ENCODE measurements around the gene OLFML1.

The OLFML1 gene

DNA sequence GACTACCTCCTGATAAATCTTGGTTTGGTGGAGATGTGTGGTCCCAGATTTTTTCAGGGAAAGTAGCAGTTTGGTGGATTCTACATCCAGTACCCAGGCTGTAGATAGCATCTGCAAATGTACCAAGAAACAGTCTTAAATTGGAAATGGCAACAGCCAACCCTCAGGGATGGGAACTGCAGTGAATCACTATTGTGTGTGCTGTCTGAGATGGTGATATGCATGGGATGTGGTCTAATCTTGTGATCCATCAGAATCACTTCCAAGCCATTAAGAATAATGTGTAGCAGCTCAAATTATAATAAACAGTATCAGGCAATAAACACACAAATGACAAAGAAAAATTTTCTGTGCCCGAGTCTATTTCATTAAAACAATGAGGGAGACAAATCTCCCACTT, 3.4 kb downstream of the OLFML1 start:
- H3K4me3 ChIP-seq: no peak overlapping the region
- no peak for DNase-seq (ENCODE audit: low spot score)
- TF ChIP-seq, protein P1, sequence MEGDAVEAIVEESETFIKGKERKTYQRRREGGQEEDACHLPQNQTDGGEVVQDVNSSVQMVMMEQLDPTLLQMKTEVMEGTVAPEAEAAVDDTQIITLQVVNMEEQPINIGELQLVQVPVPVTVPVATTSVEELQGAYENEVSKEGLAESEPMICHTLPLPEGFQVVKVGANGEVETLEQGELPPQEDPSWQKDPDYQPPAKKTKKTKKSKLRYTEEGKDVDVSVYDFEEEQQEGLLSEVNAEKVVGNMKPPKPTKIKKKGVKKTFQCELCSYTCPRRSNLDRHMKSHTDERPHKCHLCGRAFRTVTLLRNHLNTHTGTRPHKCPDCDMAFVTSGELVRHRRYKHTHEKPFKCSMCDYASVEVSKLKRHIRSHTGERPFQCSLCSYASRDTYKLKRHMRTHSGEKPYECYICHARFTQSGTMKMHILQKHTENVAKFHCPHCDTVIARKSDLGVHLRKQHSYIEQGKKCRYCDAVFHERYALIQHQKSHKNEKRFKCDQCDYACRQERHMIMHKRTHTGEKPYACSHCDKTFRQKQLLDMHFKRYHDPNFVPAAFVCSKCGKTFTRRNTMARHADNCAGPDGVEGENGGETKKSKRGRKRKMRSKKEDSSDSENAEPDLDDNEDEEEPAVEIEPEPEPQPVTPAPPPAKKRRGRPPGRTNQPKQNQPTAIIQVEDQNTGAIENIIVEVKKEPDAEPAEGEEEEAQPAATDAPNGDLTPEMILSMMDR (IDR thresholded peaks at IDR 0.05): no peak
- H3K27ac ChIP-seq: no peak overlapping the region

DNA sequence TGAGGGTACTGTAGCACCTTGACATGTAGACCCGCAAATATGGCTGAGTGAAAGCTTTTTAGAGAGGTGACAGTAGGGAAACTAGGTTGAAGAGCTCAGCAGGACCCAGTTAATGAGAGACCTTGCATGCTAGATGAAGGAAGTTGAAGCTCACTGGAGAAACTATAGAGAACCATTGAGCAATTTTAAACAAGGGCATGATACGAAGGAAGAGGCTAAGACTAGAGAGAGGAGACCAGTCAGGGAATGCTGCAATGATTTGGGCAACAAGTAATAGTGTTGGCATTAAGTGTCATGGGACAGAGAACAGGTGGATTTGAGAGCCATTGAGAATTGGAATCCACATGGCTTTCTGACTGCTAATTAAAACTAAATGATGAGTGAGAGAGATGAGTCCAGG, 4.1 kb downstream of the OLFML1 start:
- no peak overlapping the region for H3K4me3 ChIP-seq
- TF ChIP-seq, protein P1 (IDR thresholded peaks at IDR 0.05): no peak
- no peak for DNase-seq (ENCODE audit: low spot score)
- peak overlapping the region in 1 of 2 donors; percentile 70 for H3K27ac ChIP-seq

- Histone ChIP-seq H3K27ac (peak overlapping the region in 1 of 2 donors; percentile 70), H3K4me3 (no peak overlapping the region)
- TF ChIP-seq, protein P1 (IDR thresholded peaks at IDR 0.05): no peak
- DNase-seq (ENCODE audit: low spot score): no peak
Observed at GRCh38 chr11:7490054-7490453, 4.7 kb downstream of the OLFML1 start.

DNA sequence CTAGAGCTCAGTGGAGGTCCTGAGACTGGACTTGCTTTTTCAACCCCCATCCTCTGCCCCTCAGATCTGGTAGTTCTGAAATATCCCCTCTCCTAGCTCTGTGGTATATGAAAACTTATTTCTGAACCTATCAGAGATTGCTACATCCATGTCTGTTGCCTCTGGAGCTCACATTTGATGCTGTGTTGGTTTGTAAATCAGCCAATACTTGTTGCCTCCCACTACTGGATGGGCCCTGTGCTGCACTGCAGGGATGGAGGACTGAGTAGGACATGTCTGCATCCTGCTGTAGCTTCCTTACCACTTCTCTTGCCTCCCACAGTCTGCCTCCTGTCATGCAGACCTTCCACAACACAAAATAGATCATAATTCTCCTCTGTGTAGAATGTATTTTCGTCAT, 5.2 kb downstream of the OLFML1 start:
- no peak for DNase-seq (ENCODE audit: low spot score)
- peak overlapping the region in 1 of 2 donors; percentile 70 for H3K27ac ChIP-seq
- TF ChIP-seq, protein P1 (IDR thresholded peaks at IDR 0.05): no peak
- no peak overlapping the region for H3K4me3 ChIP-seq

DNA sequence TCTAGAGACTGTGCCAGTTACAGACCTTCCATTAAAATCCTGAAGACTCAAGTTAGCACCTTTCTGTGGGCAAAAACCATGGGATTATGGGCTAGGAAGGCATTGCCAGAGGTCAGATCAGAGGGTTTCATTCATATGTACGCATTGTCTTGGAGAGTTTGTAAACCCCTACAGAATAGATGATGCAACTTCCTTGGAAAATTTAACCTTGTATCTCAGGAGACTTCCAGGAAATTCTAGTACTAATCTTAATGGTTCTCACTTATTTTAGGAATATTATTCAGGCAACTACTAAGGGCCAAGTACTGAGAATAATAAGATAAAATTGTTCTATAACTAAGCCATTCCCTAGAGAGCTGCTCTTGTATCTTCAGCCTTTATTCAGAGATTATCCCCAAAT, 6.9 kb downstream of the OLFML1 start:
- DNase-seq (ENCODE audit: low spot score): no peak
- no peak overlapping the region for H3K4me3 ChIP-seq
- H3K27ac ChIP-seq: no peak overlapping the region
- TF ChIP-seq, protein P1 (IDR thresholded peaks at IDR 0.05): no peak

DNA sequence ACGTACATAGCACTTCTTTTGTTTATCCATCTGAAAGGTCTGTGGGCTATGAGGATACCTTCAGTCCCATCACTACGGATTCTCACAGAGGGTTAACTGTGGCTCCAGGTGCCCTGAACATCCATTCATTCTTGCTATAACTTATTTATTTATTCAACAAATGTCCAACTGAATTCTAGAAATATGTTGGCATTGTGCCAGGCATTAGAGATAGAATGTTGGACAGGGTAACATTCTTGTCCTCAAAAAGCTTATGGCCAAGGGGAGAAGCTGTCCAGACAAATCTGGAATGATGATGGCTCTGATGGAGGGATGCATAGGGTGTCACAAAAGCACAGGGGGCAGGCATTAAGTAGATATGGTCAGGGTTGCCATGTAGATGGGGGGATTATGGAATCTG, 8.4 kb downstream of the OLFML1 start:
- Histone ChIP-seq H3K27ac (no peak overlapping the region), H3K4me3 (no peak overlapping the region)
- TF ChIP-seq, protein P1 (IDR thresholded peaks at IDR 0.05): no peak
- no peak for DNase-seq (ENCODE audit: low spot score)

DNA sequence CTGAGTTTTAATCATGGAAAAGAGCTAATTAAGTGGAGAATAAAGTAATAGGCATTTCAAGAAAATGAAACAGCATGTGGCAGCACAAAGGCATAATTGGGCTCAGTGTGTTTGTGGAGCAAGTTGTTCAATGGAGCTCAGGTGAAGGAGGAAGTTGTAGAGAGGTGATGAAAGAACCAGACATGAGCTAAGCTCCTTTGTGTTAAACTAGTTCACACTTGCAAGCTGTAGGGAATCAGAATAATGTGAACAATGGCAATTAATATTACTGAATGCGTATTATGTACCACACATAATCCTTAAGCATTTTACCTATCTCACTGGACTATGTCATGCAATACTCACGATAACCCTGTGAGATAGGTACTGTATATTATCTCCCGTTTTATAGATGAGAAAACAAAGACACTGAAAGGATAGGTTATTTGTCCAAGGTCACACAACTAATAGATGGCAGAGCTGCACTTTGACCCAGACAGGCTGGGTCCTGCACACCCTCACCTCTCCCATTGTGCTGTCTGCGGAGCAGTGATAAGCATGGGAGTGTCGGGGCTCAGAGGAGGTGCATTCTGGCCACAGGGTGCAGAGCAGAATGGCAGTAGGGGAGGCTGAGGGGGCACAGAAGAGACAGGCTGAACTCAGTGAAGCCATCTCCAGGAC, 8.9 kb downstream of the OLFML1 start:
- no peak overlapping the region for H3K4me3 ChIP-seq
- DNase-seq (ENCODE audit: low spot score): no peak
- TF ChIP-seq, protein P1 (IDR thresholded peaks at IDR 0.05): no peak

More for the DNA sequence above, 8.9 kb downstream of the OLFML1 start:
- H3K27ac ChIP-seq: no peak overlapping the region
